Activated CD8-positive, alpha-beta T cell treated with anti-CD3 and anti-CD28 coated beads for 36 hours (primary cell): ENCODE results near the gene GPATCH8. TPM values are rescaled to one million over a fixed set of nuclear protein-coding genes. Genes with fewer than 3 reads are reported as not detected.
"Not testable (repeated sequence)": the region's sequence is repeated elsewhere in the genome, so short reads cannot be mapped to it uniquely, and the experiment has no call there.

Source experiments
- ATAC-seq: fragments of 200-7000 bp; cut with Tn5 transposase; one replicate; pipeline ENCODE4 v1.10.0; 2021; ENCODE audit warnings: mild to moderate bottlenecking, moderate library complexity
- CTCF ChIA-PET: fragments of 350-600 bp; sonication (Branson Sonifier 250); formaldehyde crosslinking; loops from one replicate; lab custom pipeline; 2021; ENCODE audit warnings: antibody characterized with exemption; lab: Charles Lee
- POLR2A ChIA-PET: fragments of 350-600 bp; sonication (Branson Sonifier 250); formaldehyde crosslinking; loops from one replicate; lab custom pipeline; 2021; ENCODE audit warnings: antibody characterized with exemption; lab: Charles Lee
- DNase-seq: peaks from one replicate; pipeline ENCODE4 v3.0.0-alpha.2; 2020
- H3K27ac Mint-ChIP-seq: one replicate; pipeline ENCODE4 v1.8.0; 2021; ENCODE audit warnings: mild to moderate bottlenecking, mixed read lengths
- H3K27me3 Mint-ChIP-seq: one replicate; pipeline ENCODE4 v1.8.0; 2021; ENCODE audit warnings: mixed read lengths
- H3K36me3 Mint-ChIP-seq: one replicate; pipeline ENCODE4 v1.8.0; 2021; ENCODE audit warnings: low read depth, mixed read lengths
- H3K4me1 Mint-ChIP-seq: one replicate; pipeline ENCODE4 v1.8.0; 2021; ENCODE audit warnings: low read depth, mixed read lengths
- H3K4me3 Mint-ChIP-seq: one replicate; pipeline ENCODE4 v1.8.0; 2021; ENCODE audit warnings: mild to moderate bottlenecking, moderate library complexity, mixed read lengths
- H3K9me3 Mint-ChIP-seq: one replicate; pipeline ENCODE4 v1.8.0; 2021; ENCODE audit warnings: mixed read lengths
- CTCF ChIP-seq: fragments of 200-600 bp; IDR thresholded peaks from one replicate; pipeline ENCODE4 v1.8.0; 2022; ENCODE audit warnings: antibody characterized with exemption, mild to moderate bottlenecking
- intact Hi-C: fragments of 100-400 bp; cut with micrococcal nuclease; formaldehyde crosslinking; loops from one replicate; pipeline ENCODE4 v1.10.0; 2022
- total RNA-seq, 2 experiments: library from RNA; stranded (reverse); gene quantifications; one replicate each; pipeline ENCODE4 v1.2.3, GENCODE V29; 2021

GPATCH8 gene
- total RNA-seq, 2 experiments from 2014 or later: 34.0 to 36.8 TPM

GRCh38 chr17:44541884-44542581, 38.8 kb upstream of the GPATCH8 start:
- CTCF ChIA-PET: interaction anchor here (1.3 kb wide), 1 partner anchor 10 kb away, joined by 3 read pairs; no protein-coding TSS in a partner anchor
- H3K9me3 Mint-ChIP-seq: no peaks in the 10 kb centered on the region
- no peak for TF ChIP-seq CTCF
- peaks cover 4% of the 10 kb centered on the region for H3K4me1 Mint-ChIP-seq
- ATAC-seq (no peak), DNase-seq (no peak)
- H3K4me3 Mint-ChIP-seq: no peak overlapping the region
- no peak overlapping the region for H3K27ac Mint-ChIP-seq
- intact Hi-C loops: no loop called here
- POLR2A ChIA-PET: no interaction called here
- peaks cover 24% of the 10 kb centered on the region for H3K27me3 Mint-ChIP-seq
- no peaks in the 10 kb centered on the region for H3K36me3 Mint-ChIP-seq

GRCh38 chr17:44540246-44541084, 37.3 kb upstream of the GPATCH8 start:
- Mint-ChIP-seq H3K4me1 (no peaks in the 10 kb centered on the region), H3K27ac (no peak overlapping the region), H3K36me3 (no peaks in the 10 kb centered on the region), H3K9me3 (no peaks in the 10 kb centered on the region), H3K27me3 (peaks cover 20% of the 10 kb centered on the region), H3K4me3 (no peak overlapping the region)
- no peak for TF ChIP-seq CTCF
- ChIA-PET POLR2A (no interaction called here), CTCF (interaction anchor here (1.3 kb wide), 1 partner anchor 9 kb away, joined by 3 read pairs; no protein-coding TSS in a partner anchor)
- ATAC-seq: no peak
- intact Hi-C loops: no loop called here
- no peak for DNase-seq

- Mint-ChIP-seq H3K4me1 (no peaks in the 10 kb centered on the region), H3K9me3 (no peaks in the 10 kb centered on the region), H3K27me3 (peaks cover 16% of the 10 kb centered on the region), H3K4me3 (no peak overlapping the region), H3K36me3 (no peaks in the 10 kb centered on the region), H3K27ac (no peak overlapping the region)
- ATAC-seq (no peak), DNase-seq (no peak)
- intact Hi-C loops: loop anchor here (10.0 kb wide), 1 partner anchor 135 kb away; no protein-coding TSS in a partner anchor
- ChIA-PET CTCF (no interaction called here), POLR2A (no interaction called here)
- no peak for TF ChIP-seq CTCF
These were observed 36.5 kb upstream of the GPATCH8 start for GRCh38 chr17:44539673-44540072.

GRCh38 chr17:44537922-44538321, 34.7 kb upstream of the GPATCH8 start:
- peaks cover 11% of the 10 kb centered on the region for H3K27me3 Mint-ChIP-seq
- H3K9me3 Mint-ChIP-seq, POLR2A ChIA-PET, ATAC-seq, H3K27ac Mint-ChIP-seq, H3K36me3 Mint-ChIP-seq, CTCF ChIA-PET, H3K4me1 Mint-ChIP-seq, DNase-seq, H3K4me3 Mint-ChIP-seq: not testable (repeated sequence)
- intact Hi-C loops: loop anchor here (10.0 kb wide), 1 partner anchor 137 kb away; no protein-coding TSS in a partner anchor

GRCh38 chr17:44536090-44536953, 33.1 kb upstream of the GPATCH8 start:
- CTCF ChIA-PET: interaction anchor here (0.9 to 2.3 kb wide), 3 partner anchors 13 to 101 kb away, joined by 3 to 12 read pairs (median 3); no protein-coding TSS in a partner anchor
- Mint-ChIP-seq H3K4me3 (no peak overlapping the region), H3K4me1 (peaks cover 8% of the 10 kb centered on the region), H3K9me3 (no peaks in the 10 kb centered on the region), H3K27ac (no peak overlapping the region), H3K36me3 (no peaks in the 10 kb centered on the region), H3K27me3 (peaks cover 8% of the 10 kb centered on the region)
- POLR2A ChIA-PET: no interaction called here
- ATAC-seq (no peak), DNase-seq (no peak)
- TF ChIP-seq CTCF: no peak
- intact Hi-C loops: loop anchor here (10.0 kb wide), 1 partner anchor 138 kb away; no protein-coding TSS in a partner anchor
